H1 (cell line): ENCODE results near the gene KRTAP12-3. TPM values are rescaled to one million over a fixed set of nuclear protein-coding genes. Genes with fewer than 3 reads are reported as not detected.

Source experiments
- KDM4A ChIP-seq: IDR thresholded peaks from one replicate; pipeline ENCODE4 v1.7.1; 2012; ENCODE audit warnings: low read depth, mild to moderate bottlenecking, moderate library complexity, low read length, inconsistent platforms; ENCODE audit not compliant: severe bottlenecking
- MAFK ChIP-seq: IDR thresholded peaks from 2 replicates; pipeline ENCODE4 v1.6.1; 2012; ENCODE audit warnings: low read depth, mild to moderate bottlenecking, improper control_type of control experiment, low read length
- TBP ChIP-seq: IDR thresholded peaks from 2 replicates; pipeline ENCODE4 v1.6.1; 2011; ENCODE audit warnings: low read depth, low read length, improper control_type of control experiment
- polyA plus RNA-seq, 7 experiments: library from polyadenylated mRNA; depleted of rRNA in 3 of 7; stranded (reverse) in 5 of 7; unstranded in 2 of 7; fragments of >200 nt in 5 of 7; fragments of 200-250 nt in 2 of 7; gene quantifications; 1 replicate in 5 of 7; 2 replicates in 1 of 7; 4 replicates in 1 of 7; pipeline versions ENCODE4 v1.2.1 to v1.2.3, GENCODE V29; 2011 to 2013; ENCODE audit warnings: missing spikeins in 2 of 7, mixed read lengths in 2 of 7
- total RNA-seq: library from RNA; stranded (reverse); fragmentation: NEBNext Ultra II Directional; extraction: Animal tissue kit (Norgen Biotek cat#: 25700); gene quantifications from 2 replicates; pipeline ENCODE4 v1.2.1, GENCODE V29; 2021

KRTAP12-3 gene
- total and polyA plus RNA-seq, 2 of the 8 experiments (the other 6 are each of a cell fraction or from before 2014, with no cell fraction given): not detected

- TF ChIP-seq KDM4A (no peak), TBP (no peak), MAFK (no peak)
These were observed 3.1 kb upstream of the KRTAP12-3 start, which contains the start of gene KRTAP12-4 (continued) for GRCh38 chr21:44654576-44655175.
